GM10847 (cell line): ENCODE results near the gene ACTA1.

Source experiments
- POLR2A ChIP-seq: IDR thresholded peaks from 2 replicates; pipeline ENCODE4 v1.6.1; 2011; ENCODE audit not compliant: insufficient read length; ENCODE audit errors: extremely low read depth

Gene ACTA1

GRCh38 chr1:229448354-229448753, 14.5 kb upstream of the ACTA1 start:
- no peak for TF ChIP-seq POLR2A

DNA sequence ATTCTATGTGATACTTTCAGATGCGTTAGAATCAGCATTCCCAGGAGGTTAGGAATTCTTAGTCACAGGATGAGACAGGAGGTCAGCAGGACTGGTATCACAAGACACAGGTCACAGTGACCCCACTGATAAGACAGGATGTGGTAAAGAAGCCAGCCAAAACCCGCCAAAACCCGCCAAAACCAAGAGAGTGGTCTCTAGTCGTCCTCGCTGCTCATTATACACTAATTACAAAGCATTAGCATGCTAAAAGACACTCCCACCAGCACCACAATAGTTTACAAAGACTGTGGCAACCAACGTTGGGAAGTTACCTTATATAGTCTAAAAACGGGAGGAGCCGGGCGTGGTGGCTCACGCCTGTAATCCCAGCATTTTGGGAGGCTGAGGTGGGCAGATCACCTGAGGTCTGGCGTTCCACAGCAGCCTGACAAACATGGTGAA, 13.9 kb upstream of the ACTA1 start:
- no peak for TF ChIP-seq POLR2A

- TF ChIP-seq POLR2A: no peak
Observed at GRCh38 chr1:229445828-229446227, 11.9 kb upstream of the ACTA1 start.

GRCh38 chr1:229440851-229441537, 7.1 kb upstream of the ACTA1 start:
- TF ChIP-seq POLR2A: no peak

DNA sequence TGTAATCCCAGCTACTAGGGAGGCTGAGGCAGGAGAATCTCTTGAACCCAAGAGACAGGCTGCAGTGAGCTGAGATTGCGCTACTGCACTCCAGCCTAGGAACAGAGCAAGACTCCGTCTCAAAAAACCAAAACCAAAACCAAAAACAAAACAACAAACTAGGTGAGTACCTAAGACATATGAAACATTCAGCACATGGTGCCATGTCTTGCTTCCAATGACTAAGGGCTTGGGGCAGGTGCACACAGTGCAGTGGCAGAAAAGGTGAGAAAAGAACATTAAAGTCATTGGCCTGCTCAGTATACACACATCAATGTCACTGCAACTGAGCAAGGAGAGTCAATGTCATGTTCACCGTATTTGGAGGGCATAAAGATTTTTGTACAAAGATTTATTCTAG, 4.1 kb upstream of the ACTA1 start:
- no peak for TF ChIP-seq POLR2A

- no peak for TF ChIP-seq POLR2A
Observed at GRCh38 chr1:229437443-229437842, 3.5 kb upstream of the ACTA1 start.

GRCh38 chr1:229436201-229436600, 2.3 kb upstream of the ACTA1 start:
- TF ChIP-seq POLR2A: no peak

GRCh38 chr1:229434641-229435051, 752 bp upstream of the ACTA1 start:
- TF ChIP-seq POLR2A: no peak

- no peak for TF ChIP-seq POLR2A
Observed at GRCh38 chr1:229433364-229434004, 410 bp downstream of the ACTA1 start.

DNA sequence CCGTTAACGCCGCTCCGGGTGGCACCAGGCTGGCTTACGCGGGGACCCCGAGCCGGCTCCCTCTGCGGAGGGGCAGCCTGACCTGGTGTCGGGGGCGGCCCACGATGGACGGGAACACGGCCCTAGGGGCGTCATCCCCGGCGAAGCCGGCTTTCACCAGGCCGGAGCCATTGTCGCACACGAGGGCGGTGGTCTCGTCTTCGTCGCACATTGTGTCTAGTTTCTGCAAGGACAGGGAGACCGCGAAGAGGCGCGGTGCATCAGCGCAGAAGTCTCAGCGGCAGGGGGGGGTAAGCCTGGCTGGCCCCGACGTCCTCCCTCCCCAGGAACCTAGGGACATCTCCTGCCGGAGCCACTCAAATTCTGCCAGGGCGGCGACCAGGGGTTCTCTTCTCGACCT, 989 bp downstream of the ACTA1 start:
- TF ChIP-seq POLR2A: no peak

DNA sequence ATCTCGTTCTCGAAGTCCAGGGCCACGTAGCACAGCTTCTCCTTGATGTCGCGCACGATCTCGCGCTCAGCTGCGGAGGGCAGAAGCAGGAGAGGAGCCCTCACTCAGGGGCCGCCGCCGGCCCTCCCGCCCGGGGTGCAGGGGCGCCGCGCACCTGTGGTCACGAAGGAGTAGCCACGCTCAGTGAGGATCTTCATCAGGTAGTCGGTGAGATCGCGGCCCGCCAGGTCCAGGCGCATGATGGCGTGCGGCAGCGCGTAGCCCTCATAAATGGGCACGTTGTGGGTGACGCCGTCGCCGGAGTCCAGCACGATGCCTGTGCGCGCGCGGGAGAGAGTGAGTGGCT, 1.8 kb downstream of the ACTA1 start:
- TF ChIP-seq POLR2A: no peak

DNA sequence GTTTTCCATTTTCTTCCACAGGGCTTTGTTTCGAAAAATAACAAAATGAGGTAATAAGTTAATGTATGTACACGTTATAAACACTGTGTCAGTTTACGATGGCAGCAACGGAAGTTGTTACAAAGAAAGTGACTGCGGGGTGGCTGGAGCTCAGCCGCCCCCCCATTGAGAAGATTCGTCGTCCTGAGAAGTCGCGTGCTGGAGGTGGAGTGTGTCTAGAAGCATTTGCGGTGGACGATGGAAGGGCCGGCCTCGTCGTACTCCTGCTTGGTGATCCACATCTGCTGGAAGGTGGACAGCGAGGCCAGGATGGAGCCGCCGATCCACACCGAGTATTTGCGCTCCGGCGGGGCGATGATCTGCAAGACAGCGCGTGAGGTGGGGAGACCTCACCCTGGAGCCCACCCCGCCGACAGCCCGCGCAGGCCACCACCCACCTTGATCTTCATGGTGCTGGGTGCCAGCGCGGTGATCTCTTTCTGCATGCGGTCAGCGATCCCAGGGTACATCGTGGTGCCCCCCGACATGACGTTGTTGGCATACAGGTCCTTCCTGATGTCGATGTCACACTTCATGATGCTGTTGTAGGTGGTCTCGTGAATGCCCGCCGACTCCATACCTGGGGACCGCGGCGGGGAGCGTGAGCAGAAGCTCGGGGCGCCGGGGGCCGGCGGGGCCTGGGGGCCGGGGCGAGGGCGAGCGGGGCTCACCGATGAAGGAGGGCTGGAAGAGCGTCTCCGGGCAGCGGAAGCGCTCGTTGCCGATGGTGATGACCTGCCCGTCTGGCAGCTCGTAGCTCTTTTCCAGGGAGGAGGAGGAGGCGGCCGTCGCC, 2.4 kb downstream of the ACTA1 start:
- no peak for TF ChIP-seq POLR2A

GRCh38 chr1:229430761-229431283, 3.1 kb downstream of the ACTA1 start:
- TF ChIP-seq POLR2A: no peak

GRCh38 chr1:229428256-229428655, 5.6 kb downstream of the ACTA1 start:
- no peak for TF ChIP-seq POLR2A

- no peak for TF ChIP-seq POLR2A
Observed at GRCh38 chr1:229427572-229427971, 6.3 kb downstream of the ACTA1 start.
